ENCODE data around the gene GTF3C5. TPM values are rescaled to one million over a fixed set of nuclear protein-coding genes. Genes with fewer than 3 reads are reported as not detected.

GTF3C5 gene
- total and polyA plus RNA-seq, 9 of the 15 experiments (the other 6 are each of a cell fraction or from before 2014, with no cell fraction given): 3.8 to 118 (median 83.7) TPM

GRCh38 chr9:133031130-133031422, 279 bp downstream of the GTF3C5 start (continued):
- no peak for TF ChIP-seq CUX1 (CRISPR knock-in tag; IDR thresholded peaks at IDR 0.05)
- TF ChIP-seq MAFF (IDR thresholded peaks at IDR 0.05; ENCODE audit: low read length): no peak
- no peak for TF ChIP-seq TAF1 (IDR thresholded peaks at IDR 0.05; ENCODE audit: control insufficient read depth, extremely low read depth, insufficient read depth, low read length, severe bottlenecking)
- TF ChIP-seq RBM17 (IDR thresholded peaks at IDR 0.05; ENCODE audit: borderline replicate concordance, low read depth, low read length): no peak
- TF ChIP-seq JUND (IDR thresholded peaks at IDR 0.05; ENCODE audit: borderline replicate concordance, low read depth, low read length): no peak
- no peak for TF ChIP-seq JUND (tag; IDR thresholded peaks at IDR 0.05; ENCODE audit: borderline replicate concordance, low read depth, low read length)
- 0 out of 4 replicates have a peak, but pooled peaks of 1 of the 2 experiments have one; percentile 3 for TF ChIP-seq TEAD1 (CRISPR knock-in tag; IDR thresholded peaks at IDR 0.05)
- no peak for TF ChIP-seq ZNF778 (CRISPR knock-in tag; IDR thresholded peaks at IDR 0.05)
- TF ChIP-seq POLR2A (conservative IDR thresholded peaks at IDR 0.05): no peak
- TF ChIP-seq ZNF592 (IDR thresholded peaks at IDR 0.05): no peak
- TF ChIP-seq ZNF311 (CRISPR knock-in tag; IDR thresholded peaks at IDR 0.05): no peak
- TF ChIP-seq NKRF (IDR thresholded peaks at IDR 0.05; ENCODE audit: borderline replicate concordance): no peak
- TF ChIP-seq ZHX1 (conservative IDR thresholded peaks at IDR 0.05; ENCODE audit: low read length): no peak
- TF ChIP-seq ZNF324 (CRISPR knock-in tag; IDR thresholded peaks at IDR 0.05): no peak
- peak; percentile 20; the same call in 1 of the 2 replicates for TF ChIP-seq BRD4 (IDR thresholded peaks at IDR 0.05)
